Transverse colon (tissue), 4 donors: Measurements from ENCODE around the gene PI4K2A. TPM values are rescaled to one million over a fixed set of nuclear protein-coding genes. Genes with fewer than 3 reads are reported as not detected.

ENCODE experiments used
- DNase-seq: peaks from one replicate; pipeline ENCODE4 v3.0.0-alpha.2; 2019
- H3K27ac ChIP-seq, 4 donors: fragments of 200-600 bp; sonication (generic); 2 replicates each; pipeline ENCODE4 v1.5.1; 2016 to 2018; ENCODE audit warnings: inconsistent platforms in 4 of 4
- H3K27me3 ChIP-seq: fragments of 200-600 bp; sonication (generic); 2 replicates; pipeline ENCODE4 v1.5.1; 2017; ENCODE audit warnings: inconsistent platforms
- H3K36me3 ChIP-seq, 4 donors: fragments of 200-600 bp; sonication (generic); 2 replicates each; pipeline ENCODE4 v1.5.1; 2017 to 2019; ENCODE audit warnings: inconsistent platforms in 4 of 4
- H3K4me1 ChIP-seq, 4 donors: fragments of 200-600 bp; sonication (generic); 2 replicates each; pipeline ENCODE4 v1.5.1; 2017 to 2020; ENCODE audit warnings: inconsistent platforms in 4 of 4
- H3K4me3 ChIP-seq, 4 donors: fragments of 200-600 bp; sonication (generic); 1 replicate in 1 of 4; 2 replicates in 3 of 4; pipeline versions ENCODE4 v1.5.1 to v1.6.1; 2017 to 2019; ENCODE audit warnings: inconsistent platforms in 4 of 4
- H3K9me3 ChIP-seq, 2 donors: fragments of 200-600 bp; sonication (generic); 2 replicates each; pipeline ENCODE4 v1.5.1; 2017 to 2019; ENCODE audit warnings: inconsistent platforms in 2 of 2
- CTCF ChIP-seq, 5 experiments: fragments of 200-600 bp in 3 of 5; fragments of 450-650 bp in 2 of 5; sonication (generic) in 3 of 5; IDR thresholded peaks; 1 replicate in 2 of 5; 2 replicates in 3 of 5; pipeline ENCODE4 v1.5.1; 2016 to 2017; ENCODE audit warnings: antibody characterized with exemption in 5 of 5, inconsistent platforms in 3 of 5, mild to moderate bottlenecking in 2 of 5, moderate library complexity in 1 of 5
- EP300 ChIP-seq: sonication (generic); formaldehyde crosslinking; IDR thresholded peaks from one replicate; pipeline ENCODE4 v1.6.1; 2017; ENCODE audit warnings: antibody characterized with exemption, low read depth
- POLR2A ChIP-seq: fragments of 450-650 bp; IDR thresholded peaks from one replicate; pipeline ENCODE4 v1.6.1; 2016; ENCODE audit warnings: antibody characterized with exemption, mild to moderate bottlenecking, moderate library complexity
- POLR2AphosphoS5 ChIP-seq, 3 donors: sonication (generic); formaldehyde crosslinking; IDR thresholded peaks; one replicate each; pipeline ENCODE4 v1.6.1; 2016; ENCODE audit warnings: antibody characterized with exemption in 3 of 3
- WGBS, 2 donors: methylation state at CpG; one replicate each; pipeline ENCODE4 v1.1.5; 2018; ENCODE audit warnings: low coverage in 1 of 2; 5-methylcytosine and 5-hydroxymethylcytosine counted together
- in situ Hi-C, 4 donors: fragments of 200-750 bp; cut with MboI; loops; one replicate each; pipeline versions ENCODE4 v1.15.0 to v1.15.1; 2017; ENCODE audit warnings: low sequenced_read_pairs in 3 of 4, low pct_ligation_motif_present in 1 of 4, low pct_unique_long_range_greater_than_20kb in 1 of 4
- intact Hi-C: fragments of 100-400 bp; cut with DNase I; formaldehyde crosslinking; loops from one replicate; pipeline ENCODE4 v1.15.1; 2023; ENCODE audit warnings: low total_unique reads
- total RNA-seq, 4 donors: library from RNA; depleted of rRNA; stranded (reverse); fragments of >200 nt; gene quantifications; one replicate each; pipeline ENCODE4 v1.1.0, GENCODE V29; 2016

The PI4K2A gene
- total RNA-seq, 4 donors from 2014 or later = 7.6 to 19.1 (median 11.3) TPM

DNA sequence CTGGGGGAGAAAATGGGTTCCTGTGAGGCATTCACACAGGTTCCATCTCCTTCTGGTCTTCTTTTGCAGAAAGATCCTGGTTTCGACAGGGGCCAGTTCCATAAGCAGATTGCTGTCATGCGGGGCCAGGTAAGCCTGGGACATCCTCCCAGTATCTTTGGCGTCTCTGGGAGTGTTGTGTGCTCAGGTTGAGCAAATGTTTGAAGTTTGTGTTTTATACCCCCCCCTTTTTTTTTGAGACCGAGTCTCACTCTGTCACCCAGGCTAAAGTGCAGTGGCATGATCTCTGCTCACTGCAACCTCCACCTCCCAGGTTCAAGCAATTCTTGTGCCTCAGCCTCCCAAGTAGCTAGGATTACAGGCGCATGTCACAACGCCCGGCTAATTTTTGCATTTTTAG, 26.5 kb downstream of the PI4K2A start:
- TF ChIP-seq CTCF (IDR thresholded peaks at IDR 0.05) (no peak), POLR2A (no peak), POLR2AphosphoS5 (IDR thresholded peaks at IDR 0.05) (no peak), EP300 (no peak)
- H3K36me3 ChIP-seq = peaks cover 0 to 18% (median 6%) of the 10 kb centered on the region in 4 donors
- H3K27ac ChIP-seq = no peak overlapping the region
- in situ Hi-C loops = no loop called here
- no peak overlapping the region for H3K4me3 ChIP-seq
- intact Hi-C loops = no loop called here
- DNase-seq = no peak
- H3K4me1 ChIP-seq = peaks cover 0 to 15% (median 5%) of the 10 kb centered on the region in 4 donors
- no peaks in the 10 kb centered on the region for H3K27me3 ChIP-seq
- 93 to 98% methylated on average over 3 to 7 of the region's 7 CpGs for WGBS, 2 donors
- H3K9me3 ChIP-seq = no peaks in the 10 kb centered on the region

- Histone ChIP-seq H3K9me3 (no peaks in the 10 kb centered on the region), H3K27ac (no peak overlapping the region), H3K4me3 (no peak overlapping the region), H3K4me1 (peaks cover 0 to 15% (median 5%) of the 10 kb centered on the region in 4 donors), H3K27me3 (no peaks in the 10 kb centered on the region), H3K36me3 (peaks cover 0 to 18% (median 6%) of the 10 kb centered on the region in 4 donors)
- in situ Hi-C loops (no loop called here), intact Hi-C loops (no loop called here)
- TF ChIP-seq POLR2AphosphoS5 (IDR thresholded peaks at IDR 0.05) = no peak
- DNase-seq = no peak
- WGBS, 2 donors = 77 to 79% methylated on average over 6 of the region's 6 CpGs
These were observed 27.0 kb downstream of the PI4K2A start for GRCh38 chr10:97667463-97667862.

DNA sequence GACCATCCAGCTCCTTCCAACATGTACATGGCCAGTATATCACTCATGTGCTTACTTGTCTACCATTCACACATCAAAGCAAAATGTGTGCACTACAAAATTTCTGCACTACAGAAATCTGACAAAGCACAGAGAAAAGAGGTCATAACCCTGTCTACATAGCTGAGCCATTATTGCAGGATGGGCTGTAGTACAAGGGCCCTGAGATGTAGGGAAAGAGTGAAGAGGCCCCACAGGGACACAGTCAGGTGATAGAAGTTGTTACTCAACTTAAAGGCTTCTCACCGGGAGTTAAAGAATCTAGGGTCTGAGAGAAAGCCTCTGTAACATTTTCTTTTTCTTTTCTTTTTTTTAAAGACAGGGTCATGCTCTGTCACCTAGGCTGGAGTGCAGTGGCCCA, 29.1 kb downstream of the PI4K2A start:
- intact Hi-C loops = no loop called here
- Histone ChIP-seq H3K27ac (no peak overlapping the region), H3K4me1 (peaks cover 0 to 9% (median 2%) of the 10 kb centered on the region in 4 donors), H3K9me3 (no peaks in the 10 kb centered on the region), H3K36me3 (peaks cover 0 to 30% (median 11%) of the 10 kb centered on the region in 4 donors), H3K27me3 (no peaks in the 10 kb centered on the region), H3K4me3 (no peak overlapping the region)
- in situ Hi-C loops = no loop called here
- no peak for DNase-seq
- WGBS, 2 donors = 67 to 69% methylated on average over 1 of the region's 1 CpG
- TF ChIP-seq POLR2A = no peak
- TF ChIP-seq CTCF (IDR thresholded peaks at IDR 0.05) = no peak
- no peak for TF ChIP-seq EP300

DNA sequence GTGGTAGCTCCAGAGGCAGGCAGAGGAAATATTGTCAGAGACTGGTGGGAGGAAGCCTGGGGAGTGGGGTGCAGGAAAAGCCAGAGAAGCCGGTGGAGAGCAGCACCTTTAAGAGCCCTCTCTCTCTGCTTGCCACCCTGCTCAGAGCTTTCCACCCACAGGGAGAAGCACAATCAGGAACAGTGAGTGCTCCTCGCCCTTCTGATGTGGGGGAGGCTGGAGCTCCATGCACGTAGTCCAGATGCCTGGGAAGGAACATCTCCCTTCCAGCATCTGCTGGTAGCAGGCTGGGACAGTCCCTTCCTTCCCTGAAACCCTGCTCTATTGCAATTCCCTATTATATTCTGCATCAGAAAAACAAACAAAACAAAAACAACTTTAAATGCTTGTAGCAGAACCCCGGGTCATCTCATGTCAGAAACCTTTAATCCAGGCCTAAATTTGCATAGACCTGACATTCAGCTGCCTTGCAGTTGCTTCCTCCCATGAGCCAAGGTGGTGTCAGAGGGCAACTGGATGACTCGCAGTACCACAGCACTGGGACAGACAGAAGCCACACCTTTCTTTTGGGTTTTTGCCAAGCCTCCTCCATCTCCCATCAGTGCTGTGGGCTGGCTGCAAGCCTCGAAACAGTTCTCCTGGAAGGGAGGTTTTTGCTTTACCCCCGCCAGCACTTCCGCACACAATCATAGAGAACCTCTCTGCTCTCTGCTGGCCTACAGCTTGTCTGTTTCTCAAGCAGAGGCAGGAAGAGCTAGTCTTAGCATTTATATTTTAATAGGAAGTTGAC, 33.5 kb downstream of the PI4K2A start:
- 40 to 72% methylated on average over 1 to 8 of the region's 8 CpGs for WGBS, 2 donors
- Histone ChIP-seq H3K4me1 (peaks cover 0 to 10% (median 3%) of the 10 kb centered on the region in 4 donors), H3K36me3 (peaks cover 0 to 41% (median 8%) of the 10 kb centered on the region in 4 donors), H3K4me3 (no peak overlapping the region), H3K27ac (no peak overlapping the region), H3K27me3 (no peaks in the 10 kb centered on the region), H3K9me3 (no peaks in the 10 kb centered on the region)
- DNase-seq = no peak
- intact Hi-C loops (no loop called here), in situ Hi-C loops (no loop called here)
- TF ChIP-seq POLR2AphosphoS5 (IDR thresholded peaks at IDR 0.05) = no peak
- no peak for TF ChIP-seq EP300
- TF ChIP-seq POLR2A = no peak
- no peak for TF ChIP-seq CTCF (IDR thresholded peaks at IDR 0.05)
